ENCODE measurements around the gene CLCN2.

Gene CLCN2

GRCh38 chr3:184296616-184297015 is 64.8 kb downstream of the CLCN2 start:
- DNase-seq (ENCODE audit: low read depth) = no peak

Data from activated T-cell treated with anti-CD3 and anti-CD28 coated beads for 48 hours (primary cell).